Endodermal cell (in vitro differentiated cells): Measurements from ENCODE around the gene COL11A1. TPM values are rescaled to one million over a fixed set of nuclear protein-coding genes. Genes with fewer than 3 reads are reported as not detected.

Experiments
- DNase-seq: peaks from one replicate; pipeline ENCODE4 v3.0.0-alpha.2; 2017
- H3K27ac ChIP-seq: 2 replicates; pipeline ENCODE4 v1.5.1; 2013; ENCODE audit warnings: mild to moderate bottlenecking, low read depth, low read length, moderate library complexity
- H3K27me3 ChIP-seq: 2 replicates; pipeline ENCODE4 v1.6.1; 2013; ENCODE audit warnings: mild to moderate bottlenecking, low read length, moderate library complexity; ENCODE audit not compliant: insufficient read depth, control insufficient read depth, poor library complexity, severe bottlenecking
- H3K36me3 ChIP-seq: 2 replicates; pipeline ENCODE4 v1.7.0; 2013; ENCODE audit warnings: mild to moderate bottlenecking, low read length, moderate library complexity; ENCODE audit not compliant: control insufficient read depth, insufficient read depth
- H3K4me1 ChIP-seq: one replicate; pipeline ENCODE4 v1.7.0; 2013; ENCODE audit warnings: low read length; ENCODE audit not compliant: control insufficient read depth, insufficient read depth
- H3K4me3 ChIP-seq: 2 replicates; pipeline ENCODE4 v1.5.1; 2013; ENCODE audit warnings: mild to moderate bottlenecking, low read length, moderate library complexity
- H3K9ac ChIP-seq: 2 replicates; pipeline ENCODE4 v1.6.1; 2013; ENCODE audit warnings: mild to moderate bottlenecking, low read length, moderate library complexity; ENCODE audit not compliant: poor library complexity, severe bottlenecking; ENCODE audit errors: extremely low read depth
- H3K9me3 ChIP-seq: 2 replicates; pipeline ENCODE4 v1.6.1; 2013; ENCODE audit warnings: mild to moderate bottlenecking, low read length, moderate library complexity; ENCODE audit not compliant: control insufficient read depth
- H3K27ac Mint-ChIP-seq: 2 replicates; pipeline ENCODE4 v1.8.0; 2020; ENCODE audit warnings: mixed read lengths
- H3K27me3 Mint-ChIP-seq: 2 replicates; pipeline ENCODE4 v1.8.0; 2021; ENCODE audit warnings: mild to moderate bottlenecking, mixed read lengths; ENCODE audit not compliant: insufficient read depth
- H3K36me3 Mint-ChIP-seq: 2 replicates; pipeline ENCODE4 v1.8.0; 2020; ENCODE audit warnings: low read depth, mixed read lengths
- H3K4me1 Mint-ChIP-seq: 2 replicates; pipeline ENCODE4 v1.8.0; 2020; ENCODE audit warnings: mixed read lengths
- H3K4me3 Mint-ChIP-seq: 2 replicates; pipeline ENCODE4 v1.8.0; 2020; ENCODE audit warnings: mild to moderate bottlenecking, moderate library complexity, mixed read lengths
- H3K9me3 Mint-ChIP-seq: 2 replicates; pipeline ENCODE4 v1.8.0; 2020; ENCODE audit warnings: mild to moderate bottlenecking, mixed read lengths
- CTCF ChIP-seq: fragments of 200-600 bp; sonication (generic); conservative IDR thresholded peaks from 2 replicates; pipeline ENCODE4 v1.5.0; 2021; ENCODE audit warnings: antibody characterized with exemption, mild to moderate bottlenecking
- whole genome bisulfite sequencing, 2 experiments: methylation state at CpG; one replicate each; pipeline versions ENCODE4 v1.1.5 to v1.1.7; 2013; ENCODE audit warnings: missing lambda C conversion rate in 2 of 2, mixed read lengths in 1 of 2; ENCODE audit not compliant: insufficient coverage in 1 of 2, insufficient read length in 1 of 2; 5-methylcytosine and 5-hydroxymethylcytosine counted together
- total RNA-seq, 2 donors: library from RNA; stranded (reverse); fragmentation: NEBNext Ultra II Directional in 1 of 2; extraction: Animal tissue kit (Norgen Biotek cat#: 25700) in 1 of 2; gene quantifications; 2 replicates in 1 of 2; 3 replicates in 1 of 2; pipeline ENCODE4 v1.2.1, GENCODE V29; 2021

The COL11A1 gene
- total RNA-seq, 2 donors from 2014 or later: 6.7 to 27.5 TPM

GRCh38 chr1:102838016-102838415, 270.3 kb downstream of the COL11A1 start:
- 96 to 100% methylated on average over 2 to 4 of the region's 4 CpGs for WGBS, 2 experiments
- H3K4me3 ChIP-seq: no peak overlapping the region
- Mint-ChIP-seq H3K4me1 (no peaks in the 10 kb centered on the region), H3K27me3 (no peaks in the 10 kb centered on the region), H3K9me3 (peaks cover 15% of the 10 kb centered on the region), H3K36me3 (no peaks in the 10 kb centered on the region), H3K27ac (no peak overlapping the region), H3K4me3 (no peak overlapping the region)
- no peak for TF ChIP-seq CTCF
- H3K4me1 ChIP-seq: no peaks in the 10 kb centered on the region
- DNase-seq: no peak
- H3K27me3 ChIP-seq: no peaks in the 10 kb centered on the region
- no peaks in the 10 kb centered on the region for H3K36me3 ChIP-seq
- no peak overlapping the region for H3K27ac ChIP-seq
- no peak overlapping the region for H3K9ac ChIP-seq
- peaks cover 5% of the 10 kb centered on the region for H3K9me3 ChIP-seq

GRCh38 chr1:102837551-102837950, 270.8 kb downstream of the COL11A1 start:
- Histone ChIP-seq H3K9me3 (peaks cover 5% of the 10 kb centered on the region), H3K9ac (no peak overlapping the region), H3K27me3 (no peaks in the 10 kb centered on the region), H3K4me3 (no peak overlapping the region), H3K27ac (no peak overlapping the region), H3K36me3 (no peaks in the 10 kb centered on the region), H3K4me1 (no peaks in the 10 kb centered on the region)
- Mint-ChIP-seq H3K4me3 (no peak overlapping the region), H3K27me3 (no peaks in the 10 kb centered on the region), H3K36me3 (no peaks in the 10 kb centered on the region), H3K4me1 (no peaks in the 10 kb centered on the region), H3K27ac (no peak overlapping the region), H3K9me3 (peaks cover 15% of the 10 kb centered on the region)
- no peak for DNase-seq
- WGBS, 2 experiments: 81% methylated on average over 1 of the region's 1 CpG; no CpG with 5 or more reads in 1 of the 2 experiments
- TF ChIP-seq CTCF: no peak

GRCh38 chr1:102836991-102837390, 271.3 kb downstream of the COL11A1 start:
- Histone ChIP-seq H3K27me3 (no peaks in the 10 kb centered on the region), H3K9me3 (peaks cover 5% of the 10 kb centered on the region), H3K36me3 (no peaks in the 10 kb centered on the region), H3K9ac (no peak overlapping the region), H3K4me3 (no peak overlapping the region), H3K4me1 (no peaks in the 10 kb centered on the region), H3K27ac (no peak overlapping the region)
- Mint-ChIP-seq H3K27me3 (no peaks in the 10 kb centered on the region), H3K4me1 (no peaks in the 10 kb centered on the region), H3K27ac (no peak overlapping the region), H3K9me3 (peaks cover 15% of the 10 kb centered on the region), H3K4me3 (no peak overlapping the region), H3K36me3 (no peaks in the 10 kb centered on the region)
- WGBS, 2 experiments: 70 to 90% methylated on average over 2 of the region's 2 CpGs
- no peak for TF ChIP-seq CTCF
- no peak for DNase-seq
